ENCODE results near the gene MS4A6A. TPM values are rescaled to one million over a fixed set of nuclear protein-coding genes. Genes with fewer than 3 reads are reported as not detected.

Gene MS4A6A
- total RNA-seq, 1 experiment from 2014 or later, result 0.52 TPM

GRCh38 chr11:60197442-60197841, 14.6 kb upstream of the MS4A6A start:
- DNase-seq (ENCODE audit: low read depth, low spot score) (no peak), ATAC-seq (no peak)
- Histone ChIP-seq H3K36me3 (ENCODE audit: control insufficient read depth in 1 of 2, insufficient read depth in 2 of 2, low read length in 2 of 2) (no peaks in the 10 kb centered on the region), H4K20me1 (ENCODE audit: insufficient read depth) (no peaks in the 10 kb centered on the region), H2AFZ (ENCODE audit: low read depth, low read length, poor library complexity, severe bottlenecking) (no peak overlapping the region), H3K27ac (ENCODE audit: low read depth, low read length) (no peak overlapping the region), H3K27me3 (ENCODE audit: insufficient read depth, low read length) (no peaks in the 10 kb centered on the region), H3K79me2 (ENCODE audit: insufficient read depth, low read length) (no peaks in the 10 kb centered on the region), H3K9me3 (ENCODE audit: control insufficient read depth in 1 of 2, insufficient read depth in 1 of 2, low read depth in 1 of 2, low read length in 2 of 2) (no peaks in the 10 kb centered on the region), H3K9ac (ENCODE audit: low read length) (no peak overlapping the region), H3K4me3 (replicated peaks in 1 of 2; ENCODE audit: low read depth in 1 of 2, low read length in 2 of 2) (no peak overlapping the region), H3K9me2 (ENCODE audit: insufficient read depth) (no peaks in the 10 kb centered on the region), H3K4me1 (ENCODE audit: control insufficient read depth in 1 of 2, insufficient read depth in 2 of 2, low read length in 2 of 2) (no peaks in the 10 kb centered on the region), H3K4me2 (ENCODE audit: low read length) (no peak overlapping the region)
- CTCF ChIA-PET, result no interaction called here
- no peak for TF ChIP-seq TCF7L2 (IDR thresholded peaks at IDR 0.05; ENCODE audit: borderline replicate concordance, extremely low read depth, insufficient read depth, insufficient read length)
- TF ChIP-seq MAX (IDR thresholded peaks at IDR 0.05), result no peak
- TF ChIP-seq ZNF274 (IDR thresholded peaks at IDR 0.05; ENCODE audit: low read depth, low read length), result no peak
- no peak for TF ChIP-seq SRF (IDR thresholded peaks at IDR 0.05; ENCODE audit: low read depth)
- TF ChIP-seq CEBPB (IDR thresholded peaks at IDR 0.05; ENCODE audit: low read depth), result no peak
- TF ChIP-seq FOSL1 (IDR thresholded peaks at IDR 0.05; ENCODE audit: low read depth), result no peak
- TF ChIP-seq CTCF (IDR thresholded peaks at IDR 0.05 in 2 of 3, conservative IDR thresholded peaks at IDR 0.05 in 1 of 3; ENCODE audit: borderline replicate concordance in 1 of 3, insufficient read depth in 1 of 3, low read depth in 2 of 3, low read length in 2 of 3), result no peak
- no peak for TF ChIP-seq ELF1 (IDR thresholded peaks at IDR 0.05; ENCODE audit: borderline replicate concordance, low read depth)
- no peak for TF ChIP-seq JUND (IDR thresholded peaks at IDR 0.05)
- TF ChIP-seq EGR1 (IDR thresholded peaks at IDR 0.05; ENCODE audit: low read depth), result no peak
- TF ChIP-seq RAD21 (IDR thresholded peaks at IDR 0.05; ENCODE audit: low read depth), result no peak
- no peak for TF ChIP-seq SP1 (IDR thresholded peaks at IDR 0.05; ENCODE audit: low read depth)
- no peak for TF ChIP-seq CBX3 (IDR thresholded peaks at IDR 0.05; ENCODE audit: low read depth)
- TF ChIP-seq REST (IDR thresholded peaks at IDR 0.05; ENCODE audit: low read depth), result no peak
- no peak for TF ChIP-seq POLR2AphosphoS5 (IDR thresholded peaks at IDR 0.05; ENCODE audit: low read depth, low read length)
- no peak for TF ChIP-seq ATF3 (IDR thresholded peaks at IDR 0.05)
- no peak for TF ChIP-seq POLR2A (IDR thresholded peaks at IDR 0.05; ENCODE audit: borderline replicate concordance, extremely low read depth, insufficient read depth, insufficient read length)
- no peak for TF ChIP-seq EZH2phosphoT487 (IDR thresholded peaks at IDR 0.05; ENCODE audit: borderline replicate concordance)
- POLR2A ChIA-PET, result no interaction called here
- RAD21 ChIA-PET (ENCODE audit: low non-redundant PET in 1 of 2, low total read pairs in 2 of 2, uncharacterized antibody in 2 of 2, unreplicated experiment in 2 of 2), result no interaction called here
- intact Hi-C loops (cut with micrococcal nuclease), result no loop called here
- BruUV-seq (replicated peaks), result no TSS peak

All from HCT116 (cell line).